ENCODE data around the gene DNAJA3.

The DNAJA3 gene

DNA sequence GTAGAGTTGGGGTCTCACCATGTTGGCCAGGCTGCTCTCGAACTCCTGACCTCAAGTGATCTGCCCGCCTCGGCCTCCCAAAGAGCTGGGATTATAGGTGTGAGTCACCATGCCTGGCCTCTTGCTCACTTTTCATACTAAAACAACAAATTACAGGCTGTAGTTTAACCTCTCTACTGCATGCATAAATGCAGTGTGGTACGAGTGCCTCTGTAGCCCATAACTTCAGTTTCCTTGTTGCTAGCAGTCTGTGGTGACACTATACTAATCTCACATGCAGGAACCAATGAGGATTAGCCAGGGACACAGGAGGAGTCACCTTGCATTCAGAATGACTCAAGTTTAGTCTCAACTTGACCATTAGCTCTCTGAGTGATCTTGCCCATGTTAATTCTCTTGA is 70.6 kb downstream of the DNAJA3 start:
- Histone ChIP-seq H3K36me3 (replicated peaks; ENCODE audit: insufficient read depth, low read length) (0 out of 2 replicates have a peak, but pooled peaks cover 3% of the 10 kb centered on the region), H3K4me1 (ENCODE audit: low read length) (no peaks in the 10 kb centered on the region), H3K9ac (ENCODE audit: low read length) (no peak overlapping the region), H4K20me1 (ENCODE audit: insufficient read depth, low read length) (no peaks in the 10 kb centered on the region), H2AFZ (ENCODE audit: low read length) (no peak overlapping the region), H3K9me3 (replicated peaks; ENCODE audit: insufficient read depth, low read length) (no peaks in the 10 kb centered on the region), H3K27me3 (replicated peaks; ENCODE audit: insufficient read depth, low read length) (no peaks in the 10 kb centered on the region), H3K4me3 (ENCODE audit: low read length) (no peak overlapping the region), H3K79me2 (ENCODE audit: low read length) (peaks cover 60% of the 10 kb centered on the region), H3F3A (ENCODE audit: insufficient read depth, low read length) (no peaks in the 10 kb centered on the region), H3K9me2 (replicated peaks; ENCODE audit: insufficient read depth, low read length) (no peaks in the 10 kb centered on the region), H3K4me2 (ENCODE audit: low read depth, low read length) (no peak overlapping the region), H3K27ac (ENCODE audit: low read length) (no peak overlapping the region)
- no peak for DNase-seq
- TF ChIP-seq EZH2phosphoT487 (IDR thresholded peaks at IDR 0.05; ENCODE audit: low read length) (no peak), EZH2 (optimal IDR thresholded peaks at IDR 0.05; ENCODE audit: low read depth, low read length) (no peak), CTCF (IDR thresholded peaks at IDR 0.05; ENCODE audit: low read length) (no peak)

DNA sequence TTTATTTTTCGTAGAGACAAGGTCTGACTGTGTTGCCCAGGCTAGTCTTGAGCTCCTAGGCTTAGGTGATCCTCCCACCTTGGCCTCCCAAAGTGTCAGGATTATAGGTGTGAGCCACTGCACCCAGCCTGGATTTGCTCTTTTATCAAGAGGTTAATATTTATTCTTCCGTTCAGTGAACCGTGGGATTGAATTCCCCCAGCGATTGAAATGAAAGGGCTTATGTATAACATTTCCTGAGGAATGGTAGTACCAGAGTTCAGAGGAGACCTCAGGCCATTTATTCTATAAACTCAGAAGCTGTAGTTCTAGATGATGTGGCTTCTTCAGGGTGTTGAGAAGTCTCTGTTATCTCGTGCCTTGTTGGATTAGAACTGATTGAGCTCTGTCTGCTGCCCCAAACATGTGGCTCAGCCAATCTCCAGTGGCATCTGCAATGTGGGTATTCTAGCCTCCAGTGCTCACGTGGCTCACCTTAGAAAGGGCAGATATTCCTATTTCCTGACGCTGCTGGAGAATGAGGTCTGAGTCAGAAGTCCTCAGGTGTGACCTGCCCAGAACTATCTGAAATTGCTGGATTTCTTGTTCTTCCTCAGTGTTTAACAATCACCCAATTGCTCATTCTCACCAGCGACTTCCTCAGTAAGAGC is 73.0 kb downstream of the DNAJA3 start:
- no peaks in the 10 kb centered on the region for H4K20me1 ChIP-seq (ENCODE audit: insufficient read depth, low read length)
- no peaks in the 10 kb centered on the region for H3K27me3 ChIP-seq (replicated peaks; ENCODE audit: insufficient read depth, low read length)
- no peak overlapping the region for H3K27ac ChIP-seq (ENCODE audit: low read length)
- H3K9ac ChIP-seq (ENCODE audit: low read length) = no peak overlapping the region
- H3K79me2 ChIP-seq (ENCODE audit: low read length) = peaks cover 65% of the 10 kb centered on the region
- no peaks in the 10 kb centered on the region for H3F3A ChIP-seq (ENCODE audit: insufficient read depth, low read length)
- H3K4me2 ChIP-seq (ENCODE audit: low read depth, low read length) = no peak overlapping the region
- 0 out of 2 replicates have a peak, but pooled peaks cover 3% of the 10 kb centered on the region for H3K36me3 ChIP-seq (replicated peaks; ENCODE audit: insufficient read depth, low read length)
- H3K9me2 ChIP-seq (replicated peaks; ENCODE audit: insufficient read depth, low read length) = no peaks in the 10 kb centered on the region
- no peak for DNase-seq
- no peaks in the 10 kb centered on the region for H3K9me3 ChIP-seq (replicated peaks; ENCODE audit: insufficient read depth, low read length)
- peaks cover under 1% of the 10 kb centered on the region; the same call in 1 of the 2 replicates for H3K4me1 ChIP-seq (ENCODE audit: low read length)
- H2AFZ ChIP-seq (ENCODE audit: low read length) = no peak overlapping the region
- TF ChIP-seq CTCF (IDR thresholded peaks at IDR 0.05; ENCODE audit: low read length) (no peak), EZH2phosphoT487 (IDR thresholded peaks at IDR 0.05; ENCODE audit: low read length) (no peak), EZH2 (optimal IDR thresholded peaks at IDR 0.05; ENCODE audit: low read depth, low read length) (no peak)
- no peak overlapping the region for H3K4me3 ChIP-seq (ENCODE audit: low read length)

GRCh38 chr16:4499196-4499555 is 73.5 kb downstream of the DNAJA3 start:
- TF ChIP-seq CTCF (IDR thresholded peaks at IDR 0.05; ENCODE audit: low read length) (no peak), EZH2phosphoT487 (IDR thresholded peaks at IDR 0.05; ENCODE audit: low read length) (no peak), EZH2 (optimal IDR thresholded peaks at IDR 0.05; ENCODE audit: low read depth, low read length) (no peak)
- DNase-seq = no peak
- H3K9ac ChIP-seq (ENCODE audit: low read length) = no peak overlapping the region
- H3K9me3 ChIP-seq (replicated peaks; ENCODE audit: insufficient read depth, low read length) = no peaks in the 10 kb centered on the region
- 0 out of 2 replicates have a peak, but pooled peaks cover 3% of the 10 kb centered on the region for H3K36me3 ChIP-seq (replicated peaks; ENCODE audit: insufficient read depth, low read length)
- H3K27ac ChIP-seq (ENCODE audit: low read length) = no peak overlapping the region
- H3K4me2 ChIP-seq (ENCODE audit: low read depth, low read length) = no peak overlapping the region
- no peaks in the 10 kb centered on the region for H4K20me1 ChIP-seq (ENCODE audit: insufficient read depth, low read length)
- H3K27me3 ChIP-seq (replicated peaks; ENCODE audit: insufficient read depth, low read length) = no peaks in the 10 kb centered on the region
- H3K4me3 ChIP-seq (ENCODE audit: low read length) = no peak overlapping the region
- H3K79me2 ChIP-seq (ENCODE audit: low read length) = peaks cover 70% of the 10 kb centered on the region
- H3F3A ChIP-seq (ENCODE audit: insufficient read depth, low read length) = no peaks in the 10 kb centered on the region
- H3K9me2 ChIP-seq (replicated peaks; ENCODE audit: insufficient read depth, low read length) = no peaks in the 10 kb centered on the region
- no peak overlapping the region for H2AFZ ChIP-seq (ENCODE audit: low read length)
- peaks cover 5% of the 10 kb centered on the region for H3K4me1 ChIP-seq (ENCODE audit: low read length)

Data from MM.1S (cell line).